ENCODE measurements around the gene MUSK. TPM values are rescaled to one million over a fixed set of nuclear protein-coding genes. Genes with fewer than 3 reads are reported as not detected.

The MUSK gene
- total and polyA plus RNA-seq, 2 of the 8 experiments (the other 6 are each of a cell fraction or from before 2014, with no cell fraction given), result not detected

DNA sequence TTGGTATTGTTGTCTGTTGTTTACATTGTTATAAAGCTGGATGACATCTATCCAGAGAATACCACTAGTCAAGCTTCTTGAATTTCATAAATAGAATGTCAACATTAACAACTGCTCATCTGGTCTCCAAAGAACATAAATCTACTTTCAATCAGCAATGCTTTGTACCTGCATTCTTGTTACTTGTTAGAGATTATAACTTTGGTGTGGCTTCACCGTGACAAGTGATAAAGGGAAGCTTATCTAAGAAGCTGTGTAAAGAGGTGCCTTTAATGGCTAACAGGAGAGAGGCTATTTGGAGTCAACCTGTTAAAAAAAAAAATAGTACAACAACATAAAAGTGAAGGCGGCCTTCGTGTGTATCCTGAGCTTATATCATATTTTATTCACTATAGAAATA is 41.8 kb downstream of the MUSK start:
- 85% methylated on average over 3 of the region's 3 CpGs; no CpG with 5 or more reads in 1 of the 2 experiments for WGBS, 2 experiments (ENCODE audit: extremely low coverage in 1 of 2, insufficient coverage in 1 of 2, insufficient read length in 1 of 2, insufficient replicate concordance in 2 of 2, low coverage in 1 of 2, low lambda C conversion rate in 2 of 2, missing lambda C conversion rate in 1 of 2)
- H4K8ac ChIP-seq (ENCODE audit: extremely low read depth, insufficient read depth, low read length), result no peak overlapping the region
- no peak for TF ChIP-seq ASH2L (IDR thresholded peaks at IDR 0.05; ENCODE audit: low read length)
- TF ChIP-seq EZH2 (IDR thresholded peaks at IDR 0.05; ENCODE audit: low read depth, low read length, severe bottlenecking), result no peak
- no peak for TF ChIP-seq GABPA (IDR thresholded peaks at IDR 0.05; ENCODE audit: borderline replicate concordance, insufficient read depth, low read length)
- no peak for TF ChIP-seq SP2 (IDR thresholded peaks at IDR 0.05; ENCODE audit: low read length)
- no peaks in the 10 kb centered on the region for H3K27me3 ChIP-seq (replicated peaks in 1 of 4; ENCODE audit: control insufficient read depth in 3 of 4, extremely low read depth in 1 of 4, insufficient read depth in 3 of 4, low read length in 3 of 4)
- peaks cover 0 to 6% (median 2%) of the 10 kb centered on the region in 4 experiments; a peak in 2 of 7 replicates for H3K4me1 ChIP-seq (replicated peaks in 1 of 4; ENCODE audit: control insufficient read depth in 3 of 4, insufficient read depth in 4 of 4, low read length in 3 of 4)
- H3K9ac ChIP-seq (replicated peaks in 1 of 4; ENCODE audit: extremely low read depth in 1 of 4, low read depth in 3 of 4, low read length in 3 of 4), result no peak overlapping the region
- no peak overlapping the region for H3K18ac ChIP-seq (ENCODE audit: extremely low read depth, low read length)
- DNase-seq (ENCODE audit: low read depth in 1 of 2, low spot score in 2 of 2) (no peak), FAIRE-seq (no peak)
- H2AFZ ChIP-seq (ENCODE audit: low read length), result no peak overlapping the region
- no peak overlapping the region for H3K4ac ChIP-seq (replicated peaks; ENCODE audit: insufficient read length, low read depth, low read length)
- no peak overlapping the region for H3K14ac ChIP-seq (ENCODE audit: insufficient read length)
- H3K23me2 ChIP-seq (ENCODE audit: low read depth, low read length), result no peaks in the 10 kb centered on the region
- no peaks in the 10 kb centered on the region for H4K20me1 ChIP-seq (replicated peaks in 1 of 2; ENCODE audit: control insufficient read depth in 1 of 2, insufficient read depth in 2 of 2, low read length in 2 of 2)
- ChIA-PET POLR2A (ENCODE audit: partially characterized antibody) (interaction anchor here (0.6 kb wide), 1 partner anchor 20 kb away, joined by 3 read pairs; no protein-coding TSS in a partner anchor), CTCF (ENCODE audit: partially characterized antibody) (interaction anchor here (1.1 kb wide), 1 partner anchor 13 kb away, joined by 3 read pairs; no protein-coding TSS in a partner anchor)
- H3K36me3 ChIP-seq (ENCODE audit: control insufficient read depth in 2 of 4, insufficient read depth in 4 of 4, low read length in 3 of 4), result no peaks in the 10 kb centered on the region
- no peak overlapping the region for H3K27ac ChIP-seq (ENCODE audit: low read depth, low read length)
- no peak overlapping the region for H4K5ac ChIP-seq (ENCODE audit: insufficient read length, low read depth, low read length)
- H3K79me2 ChIP-seq (ENCODE audit: control insufficient read depth in 1 of 2, insufficient read depth in 2 of 2, low read length in 2 of 2), result no peaks in the 10 kb centered on the region
- H3K23ac ChIP-seq (ENCODE audit: insufficient read length), result no peak overlapping the region
- H3K9me3 ChIP-seq (ENCODE audit: insufficient read depth in 2 of 2, low read depth in 1 of 2, low read length in 1 of 2), result no peaks in the 10 kb centered on the region
- H2BK12ac ChIP-seq (ENCODE audit: low read depth, low read length), result no peak overlapping the region
- no peaks in the 10 kb centered on the region for H3K79me1 ChIP-seq (ENCODE audit: low read depth, low read length)
- no peak overlapping the region for H3K4me2 ChIP-seq (ENCODE audit: insufficient read depth in 1 of 2, low read depth in 2 of 2, low read length in 2 of 2)
- H2BK20ac ChIP-seq (ENCODE audit: low read length), result no peak overlapping the region
- no peak overlapping the region for H2BK120ac ChIP-seq (replicated peaks; ENCODE audit: low read depth, low read length)
- H2BK5ac ChIP-seq (ENCODE audit: low read depth, low read length), result no peak overlapping the region
- H3K56ac ChIP-seq (replicated peaks; ENCODE audit: insufficient read length, low read depth, low read length), result no peak overlapping the region
- H3K4me3 ChIP-seq (ENCODE audit: extremely low read depth in 1 of 4, insufficient read depth in 2 of 4, low read depth in 3 of 4, low read length in 4 of 4), result no peak overlapping the region
- H2AK5ac ChIP-seq (ENCODE audit: low read depth, low read length), result no peak overlapping the region
- H4K91ac ChIP-seq (replicated peaks; ENCODE audit: insufficient read length, low read length), result no peak overlapping the region
- H2BK15ac ChIP-seq (ENCODE audit: low read length), result no peak overlapping the region
